HG02610 (cell line): Measurements from ENCODE around the gene CAV3.

Experiments
- ATAC-seq: cut with Tn5 transposase; IDR thresholded peaks from one replicate; pipeline ENCODE4 v1.9.1; 2021; ENCODE audit warnings: mild to moderate bottlenecking, moderate library complexity; ENCODE audit not compliant: unreplicated experiment

The CAV3 gene

DNA sequence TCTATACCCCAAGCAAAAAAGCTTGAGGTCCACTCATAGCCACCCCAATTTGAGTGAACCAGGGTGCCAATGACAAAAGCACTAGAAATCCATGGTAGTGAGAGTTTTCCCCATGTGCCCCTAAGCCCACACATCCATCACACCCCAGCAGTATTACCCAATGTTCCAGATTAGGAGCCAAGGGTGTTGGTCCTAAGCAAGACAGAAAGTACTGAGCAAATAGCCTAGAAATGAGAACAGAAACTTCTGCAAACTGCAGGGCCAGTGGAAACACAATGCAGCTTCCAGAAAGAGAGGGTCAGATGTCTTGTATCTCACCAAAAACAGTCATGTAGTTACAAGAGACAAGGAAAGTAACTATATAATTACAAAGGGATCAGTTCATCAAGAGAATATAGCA lies 46.7 kb downstream of the CAV3 start:
- no peak for ATAC-seq

GRCh38 chr3:8784676-8785435 lies 51.3 kb downstream of the CAV3 start:
- ATAC-seq = no peak

DNA sequence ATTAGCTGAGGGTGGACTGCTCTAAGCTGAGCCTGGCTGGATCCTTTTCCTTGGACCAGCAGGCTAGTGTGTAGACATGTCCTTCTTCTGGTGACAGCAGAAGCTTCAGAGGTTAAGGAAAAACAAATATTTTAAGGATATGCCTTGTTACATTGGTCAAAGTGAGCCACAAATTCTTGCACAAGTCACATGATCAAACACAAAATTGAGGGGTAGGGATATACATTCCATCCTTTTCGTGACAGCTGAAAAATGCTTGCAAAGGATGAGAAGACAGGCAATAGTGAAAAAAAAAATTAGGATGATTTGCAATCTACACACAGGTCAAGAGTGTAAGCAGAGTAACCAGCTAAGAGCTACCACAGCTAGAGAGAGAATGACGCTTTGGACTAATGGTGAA lies 56.9 kb downstream of the CAV3 start:
- no peak for ATAC-seq

- no peak for ATAC-seq
Measured at GRCh38 chr3:8793242-8793641, 59.6 kb downstream of the CAV3 start.

DNA sequence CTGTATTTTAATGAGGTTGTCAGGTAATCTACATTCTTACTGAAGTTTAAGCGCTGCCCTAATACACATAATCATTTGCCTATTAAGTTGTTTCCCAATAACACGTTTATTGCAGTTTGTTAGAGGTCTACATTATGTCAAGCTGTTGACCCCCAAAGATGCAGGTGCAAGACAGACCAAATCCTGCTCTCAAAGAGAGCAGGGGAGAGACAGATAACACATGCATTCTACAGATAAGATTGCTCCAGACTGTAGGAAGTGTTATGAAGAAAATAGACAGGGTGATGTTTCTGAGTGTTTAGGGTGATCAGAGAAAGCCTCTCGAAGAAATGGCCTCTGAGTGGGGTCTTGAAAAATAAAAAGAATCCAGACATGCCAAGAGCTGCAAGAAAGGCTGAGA lies 60.6 kb downstream of the CAV3 start:
- no peak for ATAC-seq
